Karpas-422 (cell line): ENCODE measurements around the gene CST5. TPM values are rescaled to one million over a fixed set of nuclear protein-coding genes. Genes with fewer than 3 reads are reported as not detected.
"Not testable (repeated sequence)": the region's sequence is repeated elsewhere in the genome, so short reads cannot be mapped to it uniquely, and the experiment has no call there.

Experiments used
- DNase-seq: peaks from one replicate; pipeline ENCODE4 v3.0.0-alpha.2; 2015
- H2AFZ ChIP-seq: fragments of 200-600 bp; sonication (generic); 2 replicates; pipeline ENCODE4 v1.6.1; 2014; ENCODE audit warnings: antibody characterized with exemption, low read length, mixed read lengths
- H3K27ac ChIP-seq: fragments of 200-600 bp; sonication (generic); 2 replicates; pipeline ENCODE4 v1.5.1; 2014; ENCODE audit warnings: mild to moderate bottlenecking, low read length, moderate library complexity
- H3K27me3 ChIP-seq: fragments of 200-600 bp; sonication (generic); 2 replicates; pipeline ENCODE4 v1.6.1; 2014; ENCODE audit warnings: low read length, mixed read lengths
- H3K36me3 ChIP-seq: fragments of 200-600 bp; sonication (generic); 2 replicates; pipeline ENCODE4 v1.6.1; 2014; ENCODE audit warnings: low read length, mixed read lengths; ENCODE audit not compliant: insufficient read depth
- H3K4me1 ChIP-seq: fragments of 200-600 bp; sonication (generic); 2 replicates; pipeline ENCODE4 v1.6.1; 2014; ENCODE audit warnings: mild to moderate bottlenecking, low read length, mixed read lengths
- H3K4me2 ChIP-seq: fragments of 200-600 bp; sonication (generic); 2 replicates; pipeline ENCODE4 v1.6.1; 2014; ENCODE audit warnings: low read length, low read depth, mild to moderate bottlenecking; ENCODE audit not compliant: poor library complexity, severe bottlenecking
- H3K4me3 ChIP-seq: fragments of 200-600 bp; sonication (generic); 2 replicates; pipeline ENCODE4 v1.5.1; 2014; ENCODE audit warnings: mild to moderate bottlenecking, antibody characterized with exemption, low read length, mixed read lengths
- H3K79me2 ChIP-seq: fragments of 200-600 bp; sonication (generic); 2 replicates; pipeline ENCODE4 v1.6.1; 2014; ENCODE audit warnings: mild to moderate bottlenecking, low read length, mixed read lengths
- H3K9ac ChIP-seq: fragments of 200-600 bp; sonication (generic); 2 replicates; pipeline ENCODE4 v1.6.0; 2014; ENCODE audit warnings: low read length
- H3K9me2 ChIP-seq: fragments of 200-600 bp; sonication (generic), shearing (Covaris generic); replicated peaks from 2 replicates; pipeline ENCODE4 v1.6.0; 2014; ENCODE audit warnings: mild to moderate bottlenecking, low read length, moderate library complexity; ENCODE audit not compliant: insufficient read depth
- H3K9me3 ChIP-seq: fragments of 300-700, 200-600 bp; sonication (generic); 2 replicates; pipeline ENCODE4 v1.6.1; 2014; ENCODE audit warnings: low read length, mixed read lengths
- H4K20me1 ChIP-seq: fragments of 200-600 bp; sonication (generic); 2 replicates; pipeline ENCODE4 v1.6.1; 2014; ENCODE audit warnings: mild to moderate bottlenecking, antibody characterized with exemption, low read length, low read depth; ENCODE audit not compliant: insufficient read depth
- total RNA-seq: library from RNA; depleted of rRNA; stranded (reverse); fragments of >200 nt; shearing (Covaris generic); gene quantifications from 2 replicates; pipeline ENCODE4 v1.2.3, GENCODE V29; 2014; ENCODE audit warnings: low replicate concordance

The CST5 gene
- total RNA-seq, 1 experiment from 2014 or later, result not detected

- no peak for DNase-seq
- no peak overlapping the region for H3K4me3 ChIP-seq
- H3K4me1 ChIP-seq, result no peaks in the 10 kb centered on the region
- H3K4me2 ChIP-seq, result no peak overlapping the region
- H3K27me3 ChIP-seq, result no peaks in the 10 kb centered on the region
- no peaks in the 10 kb centered on the region for H4K20me1 ChIP-seq
- H3K9me2 ChIP-seq, result no peaks in the 10 kb centered on the region
- no peaks in the 10 kb centered on the region for H3K36me3 ChIP-seq
- no peak overlapping the region for H3K27ac ChIP-seq
- no peaks in the 10 kb centered on the region for H3K9me3 ChIP-seq
- no peaks in the 10 kb centered on the region for H3K79me2 ChIP-seq
- no peak overlapping the region for H3K9ac ChIP-seq
- H2AFZ ChIP-seq, result no peak overlapping the region
These were observed 43.8 kb upstream of the CST5 start for GRCh38 chr20:23923311-23923710.

GRCh38 chr20:23920408-23921325 lies 41.1 kb upstream of the CST5 start:
- no peaks in the 10 kb centered on the region for H3K9me2 ChIP-seq
- H3K9me3 ChIP-seq, result no peaks in the 10 kb centered on the region
- no peak overlapping the region for H2AFZ ChIP-seq
- no peak overlapping the region for H3K4me2 ChIP-seq
- DNase-seq, result no peak
- H3K36me3 ChIP-seq, result no peaks in the 10 kb centered on the region
- H3K27me3 ChIP-seq, result no peaks in the 10 kb centered on the region
- H3K4me3 ChIP-seq, result no peak overlapping the region
- no peaks in the 10 kb centered on the region for H4K20me1 ChIP-seq
- no peaks in the 10 kb centered on the region for H3K4me1 ChIP-seq
- H3K9ac ChIP-seq, result no peak overlapping the region
- no peaks in the 10 kb centered on the region for H3K79me2 ChIP-seq
- no peak overlapping the region for H3K27ac ChIP-seq

GRCh38 chr20:23918896-23919295 lies 39.3 kb upstream of the CST5 start:
- H3K79me2 ChIP-seq, result no peaks in the 10 kb centered on the region
- no peaks in the 10 kb centered on the region for H4K20me1 ChIP-seq
- H3K9ac ChIP-seq, result no peak overlapping the region
- no peaks in the 10 kb centered on the region for H3K36me3 ChIP-seq
- H3K27me3 ChIP-seq, result no peaks in the 10 kb centered on the region
- no peaks in the 10 kb centered on the region for H3K9me3 ChIP-seq
- no peak overlapping the region for H2AFZ ChIP-seq
- no peaks in the 10 kb centered on the region for H3K9me2 ChIP-seq
- H3K27ac ChIP-seq, result no peak overlapping the region
- H3K4me3 ChIP-seq, result no peak overlapping the region
- no peak overlapping the region for H3K4me2 ChIP-seq
- H3K4me1 ChIP-seq, result no peaks in the 10 kb centered on the region
- no peak for DNase-seq

GRCh38 chr20:23918101-23918862 lies 38.7 kb upstream of the CST5 start:
- no peaks in the 10 kb centered on the region for H4K20me1 ChIP-seq
- no peaks in the 10 kb centered on the region for H3K79me2 ChIP-seq
- H3K4me1 ChIP-seq, result no peaks in the 10 kb centered on the region
- no peaks in the 10 kb centered on the region for H3K9me3 ChIP-seq
- H3K9ac ChIP-seq, result no peak overlapping the region
- no peak overlapping the region for H3K4me2 ChIP-seq
- H2AFZ ChIP-seq, result no peak overlapping the region
- no peak overlapping the region for H3K27ac ChIP-seq
- DNase-seq, result no peak
- no peaks in the 10 kb centered on the region for H3K27me3 ChIP-seq
- no peaks in the 10 kb centered on the region for H3K36me3 ChIP-seq
- no peaks in the 10 kb centered on the region for H3K9me2 ChIP-seq
- H3K4me3 ChIP-seq, result no peak overlapping the region

GRCh38 chr20:23917024-23917725 lies 37.6 kb upstream of the CST5 start:
- Histone ChIP-seq H3K4me1 (no peaks in the 10 kb centered on the region), H3K27me3 (no peaks in the 10 kb centered on the region), H3K27ac (no peak overlapping the region), H3K4me2 (no peak overlapping the region), H3K36me3 (no peaks in the 10 kb centered on the region), H3K9me3 (no peaks in the 10 kb centered on the region), H3K9ac (no peak overlapping the region), H2AFZ (no peak overlapping the region), H3K9me2 (no peaks in the 10 kb centered on the region), H3K4me3 (no peak overlapping the region), H3K79me2 (no peaks in the 10 kb centered on the region), H4K20me1 (no peaks in the 10 kb centered on the region)
- no peak for DNase-seq

- no peak overlapping the region for H3K27ac ChIP-seq
- H3K79me2 ChIP-seq, result no peaks in the 10 kb centered on the region
- no peaks in the 10 kb centered on the region for H3K4me1 ChIP-seq
- DNase-seq, result no peak
- H4K20me1 ChIP-seq, result no peaks in the 10 kb centered on the region
- no peak overlapping the region for H3K4me3 ChIP-seq
- no peaks in the 10 kb centered on the region for H3K9me2 ChIP-seq
- no peaks in the 10 kb centered on the region for H3K9me3 ChIP-seq
- no peaks in the 10 kb centered on the region for H3K27me3 ChIP-seq
- no peaks in the 10 kb centered on the region for H3K36me3 ChIP-seq
- H3K9ac ChIP-seq, result no peak overlapping the region
- H3K4me2 ChIP-seq, result no peak overlapping the region
- no peak overlapping the region for H2AFZ ChIP-seq
These were observed 36.3 kb upstream of the CST5 start for GRCh38 chr20:23915844-23916243.

- H3K4me3 ChIP-seq, H4K20me1 ChIP-seq, H3K9ac ChIP-seq, H3K4me1 ChIP-seq, H3K4me2 ChIP-seq, H3K27ac ChIP-seq, H3K27me3 ChIP-seq, H3K9me3 ChIP-seq, H3K36me3 ChIP-seq, H2AFZ ChIP-seq, DNase-seq, H3K79me2 ChIP-seq, H3K9me2 ChIP-seq: not testable (repeated sequence)
These were observed 34.9 kb upstream of the CST5 start for GRCh38 chr20:23914469-23914868.

- Histone ChIP-seq H2AFZ (no peak overlapping the region), H3K79me2 (no peaks in the 10 kb centered on the region), H3K9me3 (no peaks in the 10 kb centered on the region), H3K36me3 (no peaks in the 10 kb centered on the region), H3K27me3 (no peaks in the 10 kb centered on the region), H3K4me3 (no peak overlapping the region), H3K9me2 (no peaks in the 10 kb centered on the region), H3K27ac (no peak overlapping the region), H3K4me2 (no peak overlapping the region), H3K9ac (no peak overlapping the region), H3K4me1 (no peaks in the 10 kb centered on the region), H4K20me1 (no peaks in the 10 kb centered on the region)
- DNase-seq, result no peak
These were observed 30.7 kb upstream of the CST5 start for GRCh38 chr20:23910210-23910609.
